RWPE2 (cell line): ENCODE results near the gene WDR37.

ENCODE experiments used
- ATAC-seq: fragments of 200-7000 bp; cut with Tn5 transposase; 3 replicates; pipeline ENCODE4 v1.9.1; 2021; ENCODE audit warnings: low read depth
- DNase-seq: peaks from one replicate; pipeline ENCODE4 v3.0.0-alpha.2; 2020; ENCODE audit warnings: low spot score
- H3K27ac ChIP-seq: fragments of 450-650 bp; 2 replicates; pipeline ENCODE4 v1.5.1; 2017; ENCODE audit warnings: mild to moderate bottlenecking; ENCODE audit not compliant: poor library complexity, severe bottlenecking
- H3K27me3 ChIP-seq: fragments of 250-450 bp; sonication (Bioruptor Pico); 2 replicates; pipeline ENCODE4 v1.5.1; 2021; ENCODE audit warnings: mild to moderate bottlenecking, moderate library complexity; ENCODE audit not compliant: insufficient read depth, poor library complexity, severe bottlenecking
- H3K36me3 ChIP-seq: fragments of 250-450 bp; sonication (Bioruptor Pico); 2 replicates; pipeline ENCODE4 v1.5.1; 2020; ENCODE audit warnings: low read depth, mild to moderate bottlenecking, moderate library complexity
- H3K4me1 ChIP-seq: fragments of 250-450 bp; sonication (Bioruptor Pico); 2 replicates; pipeline ENCODE4 v1.5.1; 2021; ENCODE audit warnings: mild to moderate bottlenecking, moderate library complexity; ENCODE audit not compliant: insufficient read depth, poor library complexity, severe bottlenecking
- H3K4me3 ChIP-seq: fragments of 250-450 bp; sonication (Bioruptor Pico); 2 replicates; pipeline ENCODE4 v1.5.1; 2021; ENCODE audit warnings: mild to moderate bottlenecking, moderate library complexity; ENCODE audit not compliant: severe bottlenecking
- H3K9me3 ChIP-seq: fragments of 250-450 bp; sonication (Bioruptor Pico); 2 replicates; pipeline ENCODE4 v1.5.1; 2021; ENCODE audit warnings: mild to moderate bottlenecking, moderate library complexity; ENCODE audit not compliant: severe bottlenecking
- CTCF ChIP-seq: fragments of 450-650 bp; IDR thresholded peaks from one replicate; pipeline ENCODE4 v1.5.1; 2017; ENCODE audit warnings: mild to moderate bottlenecking, moderate library complexity; ENCODE audit not compliant: poor library complexity, severe bottlenecking

The WDR37 gene

DNA sequence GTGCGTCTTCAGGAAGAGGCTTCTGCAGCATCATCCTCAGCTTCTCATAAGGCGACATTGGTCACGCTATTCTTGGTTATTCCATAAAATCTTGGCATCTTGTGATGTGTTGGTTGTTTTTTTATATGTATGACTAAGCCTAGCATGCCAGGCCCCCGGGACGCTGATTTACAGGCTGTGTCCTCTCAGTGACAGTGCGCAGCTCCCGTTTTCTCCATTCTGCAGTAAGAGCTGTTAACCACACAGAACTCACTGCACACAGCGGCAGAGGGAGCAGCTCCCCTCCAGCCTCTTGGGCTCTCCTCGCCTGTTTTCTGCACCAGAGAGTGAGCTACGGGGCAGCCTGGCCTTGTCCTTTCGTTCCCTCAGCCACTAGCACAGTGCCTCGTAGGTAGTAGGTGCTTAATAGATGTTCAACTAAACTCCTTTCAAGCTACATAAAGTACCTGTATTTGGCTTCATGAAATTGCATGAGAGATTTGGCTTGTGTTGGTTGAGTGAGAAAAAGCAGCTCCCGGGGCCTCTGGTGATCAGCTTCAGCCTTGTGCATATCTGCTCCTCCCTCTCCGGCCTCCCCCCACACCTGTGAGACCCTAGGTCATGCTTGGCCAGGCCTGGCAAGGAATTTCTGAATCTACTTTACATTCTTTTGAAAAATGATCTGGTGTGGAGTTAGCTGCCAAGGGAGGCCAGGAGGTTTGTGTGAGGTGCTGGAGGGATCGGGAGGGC is 116.2 kb downstream of the WDR37 start:
- Histone ChIP-seq H3K9me3 (no peaks in the 10 kb centered on the region), H3K4me3 (no peak overlapping the region), H3K27me3 (no peaks in the 10 kb centered on the region), H3K4me1 (no peaks in the 10 kb centered on the region), H3K36me3 (no peaks in the 10 kb centered on the region), H3K27ac (no peak overlapping the region)
- DNase-seq: no peak
- TF ChIP-seq CTCF: no peak
- ATAC-seq: no peak

DNA sequence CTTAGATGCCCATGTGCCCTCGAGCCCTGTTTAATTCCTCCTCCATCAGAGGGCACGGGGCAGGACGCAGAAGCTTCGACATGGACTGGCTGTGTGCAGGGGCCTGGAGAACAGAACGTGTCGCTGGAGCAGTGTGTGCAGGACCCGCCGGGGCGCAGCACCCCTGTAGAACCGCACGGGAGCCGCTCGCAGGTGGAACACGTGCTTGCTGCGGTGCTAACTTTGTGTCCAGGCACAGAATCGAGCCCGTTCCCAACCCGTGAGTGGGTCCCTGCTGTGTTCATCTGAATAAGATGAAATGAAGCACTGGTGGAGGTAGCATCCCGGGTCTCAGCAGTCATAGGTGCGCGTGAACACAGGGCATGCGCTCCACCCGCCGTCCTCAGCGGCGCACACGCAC is 116.9 kb downstream of the WDR37 start:
- ATAC-seq (no peak), DNase-seq (no peak)
- H3K4me1 ChIP-seq: no peaks in the 10 kb centered on the region
- no peak overlapping the region for H3K27ac ChIP-seq
- no peaks in the 10 kb centered on the region for H3K36me3 ChIP-seq
- H3K9me3 ChIP-seq: no peaks in the 10 kb centered on the region
- H3K4me3 ChIP-seq: no peak overlapping the region
- no peak for TF ChIP-seq CTCF
- no peaks in the 10 kb centered on the region for H3K27me3 ChIP-seq

GRCh38 chr10:1174022-1174421 is 117.8 kb downstream of the WDR37 start:
- Histone ChIP-seq H3K27me3 (no peaks in the 10 kb centered on the region), H3K4me1 (no peaks in the 10 kb centered on the region), H3K27ac (no peak overlapping the region), H3K36me3 (no peaks in the 10 kb centered on the region), H3K4me3 (no peak overlapping the region), H3K9me3 (no peaks in the 10 kb centered on the region)
- TF ChIP-seq CTCF: no peak
- no peak for DNase-seq
- no peak for ATAC-seq

DNA sequence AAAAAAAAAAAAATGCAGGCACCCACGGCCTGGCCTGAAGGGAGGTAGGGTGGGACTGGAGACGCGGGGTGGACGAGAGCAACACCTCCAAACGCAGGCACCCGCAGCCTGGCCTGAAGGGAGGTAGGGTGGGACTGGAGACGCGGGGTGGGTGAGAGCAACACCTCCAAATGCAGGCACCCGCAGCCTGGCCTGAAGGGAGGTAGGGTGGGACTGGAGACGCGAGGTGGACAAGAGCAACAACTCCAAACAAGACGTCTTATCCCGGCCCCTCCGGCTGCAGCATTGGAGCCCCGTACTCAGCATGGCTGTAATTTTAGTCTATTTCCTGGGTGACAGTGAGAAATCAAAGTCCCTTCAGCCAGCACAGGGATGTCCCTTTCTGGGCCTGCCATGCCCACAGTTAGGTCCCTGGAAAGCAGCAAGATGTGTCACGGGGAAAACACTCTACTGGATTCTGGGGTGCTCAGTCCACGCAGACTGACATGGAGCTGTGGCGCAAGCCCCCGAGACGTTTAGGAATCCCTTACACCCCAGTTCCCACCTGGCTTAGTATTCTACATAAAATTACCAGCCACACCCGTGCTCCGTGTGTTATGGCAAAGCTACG is 119.9 kb downstream of the WDR37 start:
- DNase-seq (no peak), ATAC-seq (no peak)
- Histone ChIP-seq H3K4me1 (no peaks in the 10 kb centered on the region), H3K27me3 (no peaks in the 10 kb centered on the region), H3K27ac (no peak overlapping the region), H3K4me3 (no peak overlapping the region), H3K36me3 (no peaks in the 10 kb centered on the region), H3K9me3 (no peaks in the 10 kb centered on the region)
- TF ChIP-seq CTCF: no peak

DNA sequence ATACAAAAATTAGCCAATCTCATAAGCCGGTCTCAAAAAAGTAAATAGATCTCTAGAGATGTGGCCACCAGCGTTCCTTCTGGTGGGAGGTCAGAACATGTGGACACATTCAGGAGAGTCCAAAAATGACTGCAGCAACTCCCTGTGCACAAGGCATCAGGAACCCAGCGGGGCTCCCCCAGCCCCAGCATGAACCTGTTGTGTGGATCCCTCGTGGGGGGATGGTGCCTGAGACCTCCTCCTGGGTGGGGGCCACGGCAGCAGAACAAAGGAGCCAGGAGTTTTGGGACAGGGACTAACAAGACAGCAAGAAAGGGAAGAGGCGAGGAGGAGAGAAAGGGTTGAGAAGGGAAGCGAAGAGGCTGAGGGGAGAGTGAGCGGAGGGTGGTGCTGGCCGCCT is 121.8 kb downstream of the WDR37 start:
- no peaks in the 10 kb centered on the region for H3K36me3 ChIP-seq
- no peak for ATAC-seq
- TF ChIP-seq CTCF: no peak
- H3K4me3 ChIP-seq: no peak overlapping the region
- no peaks in the 10 kb centered on the region for H3K27me3 ChIP-seq
- no peaks in the 10 kb centered on the region for H3K4me1 ChIP-seq
- no peak for DNase-seq
- no peak overlapping the region for H3K27ac ChIP-seq
- no peaks in the 10 kb centered on the region for H3K9me3 ChIP-seq
